Liver (tissue), 3 donors: ENCODE measurements around the gene MARVELD1.

ENCODE experiments used
- EGR1 ChIP-seq, 2 donors: IDR thresholded peaks; 2 replicates each; pipeline ENCODE4 v1.6.1; 2016 to 2018; ENCODE audit warnings: antibody characterized with exemption in 2 of 2, low read depth in 2 of 2
- FOXA1 ChIP-seq: IDR thresholded peaks from 2 replicates; pipeline ENCODE4 v1.6.1; 2016; ENCODE audit warnings: antibody characterized with exemption
- GABPA ChIP-seq, 2 donors: IDR thresholded peaks in 1 of 2; conservative IDR thresholded peaks in 1 of 2; 2 replicates each; pipeline ENCODE4 v1.6.1; 2016; ENCODE audit warnings: antibody characterized with exemption in 2 of 2, mild to moderate bottlenecking in 1 of 2, moderate library complexity in 1 of 2
- JUND ChIP-seq, 2 donors: IDR thresholded peaks; 2 replicates each; pipeline ENCODE4 v1.6.1; 2016; ENCODE audit warnings: antibody characterized with exemption in 2 of 2
- SP1 ChIP-seq: IDR thresholded peaks from 2 replicates; pipeline ENCODE4 v1.6.1; 2018; ENCODE audit warnings: antibody characterized with exemption, mild to moderate bottlenecking
- TAF1 ChIP-seq: conservative IDR thresholded peaks from 2 replicates; pipeline ENCODE4 v1.6.1; 2016; ENCODE audit warnings: antibody characterized with exemption, mild to moderate bottlenecking
- YY1 ChIP-seq: IDR thresholded peaks from 2 replicates; pipeline ENCODE4 v1.6.1; 2016; ENCODE audit warnings: antibody characterized with exemption, mild to moderate bottlenecking
- TF ChIP-seq, protein P1 (sequence below): fragments of 150-350 bp; IDR thresholded peaks from 2 replicates; pipeline ENCODE4 v1.5.1; 2017; ENCODE audit warnings: improper control_type of control experiment, low read depth, low read length; ENCODE audit not compliant: missing input control
- TF ChIP-seq, protein P2 (sequence below): IDR thresholded peaks from 2 replicates; pipeline ENCODE4 v1.6.1; 2016; ENCODE audit warnings: antibody characterized with exemption
- TF ChIP-seq, protein P3 (sequence below): IDR thresholded peaks from 2 replicates; pipeline ENCODE4 v1.6.1; 2016; ENCODE audit warnings: antibody characterized with exemption
- TF ChIP-seq, protein P4 (sequence below): IDR thresholded peaks from 2 replicates; pipeline ENCODE4 v1.6.1; 2016; ENCODE audit warnings: antibody characterized with exemption, mild to moderate bottlenecking
- donor health status: healthy.
- donor health status: healthy.

DNA sequence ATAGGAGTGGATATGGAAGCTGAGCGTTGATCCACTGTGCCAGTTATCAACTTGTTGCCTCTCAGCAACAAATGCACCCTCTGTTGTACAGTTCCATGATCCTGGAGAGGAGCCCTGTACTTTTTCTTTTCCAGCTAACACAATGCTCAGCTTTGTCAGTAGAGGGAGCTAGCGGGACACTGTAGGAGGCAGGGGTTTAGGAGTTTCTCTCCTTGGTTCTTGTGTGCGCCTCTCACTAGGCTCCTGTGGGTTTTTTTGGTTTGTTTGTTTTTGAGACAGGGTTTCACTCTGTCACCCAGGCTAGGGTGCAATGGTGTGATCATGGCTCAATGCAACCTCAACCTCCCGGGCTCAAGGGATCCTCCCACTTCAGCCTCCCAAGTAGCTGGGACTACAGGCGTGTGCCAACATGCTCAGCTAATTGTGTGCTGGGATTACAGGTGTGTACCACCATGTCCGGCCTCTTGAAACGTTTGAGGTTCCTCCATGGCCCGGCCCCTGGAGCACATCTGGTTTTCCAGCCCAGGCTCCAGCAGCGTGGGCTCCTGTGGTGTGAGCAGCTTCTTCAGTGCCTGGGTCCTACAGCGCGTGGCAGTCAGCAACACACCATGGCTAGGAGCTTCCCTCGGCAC, 12.0 kb upstream of the MARVELD1 start:
- TF ChIP-seq, protein P1, sequence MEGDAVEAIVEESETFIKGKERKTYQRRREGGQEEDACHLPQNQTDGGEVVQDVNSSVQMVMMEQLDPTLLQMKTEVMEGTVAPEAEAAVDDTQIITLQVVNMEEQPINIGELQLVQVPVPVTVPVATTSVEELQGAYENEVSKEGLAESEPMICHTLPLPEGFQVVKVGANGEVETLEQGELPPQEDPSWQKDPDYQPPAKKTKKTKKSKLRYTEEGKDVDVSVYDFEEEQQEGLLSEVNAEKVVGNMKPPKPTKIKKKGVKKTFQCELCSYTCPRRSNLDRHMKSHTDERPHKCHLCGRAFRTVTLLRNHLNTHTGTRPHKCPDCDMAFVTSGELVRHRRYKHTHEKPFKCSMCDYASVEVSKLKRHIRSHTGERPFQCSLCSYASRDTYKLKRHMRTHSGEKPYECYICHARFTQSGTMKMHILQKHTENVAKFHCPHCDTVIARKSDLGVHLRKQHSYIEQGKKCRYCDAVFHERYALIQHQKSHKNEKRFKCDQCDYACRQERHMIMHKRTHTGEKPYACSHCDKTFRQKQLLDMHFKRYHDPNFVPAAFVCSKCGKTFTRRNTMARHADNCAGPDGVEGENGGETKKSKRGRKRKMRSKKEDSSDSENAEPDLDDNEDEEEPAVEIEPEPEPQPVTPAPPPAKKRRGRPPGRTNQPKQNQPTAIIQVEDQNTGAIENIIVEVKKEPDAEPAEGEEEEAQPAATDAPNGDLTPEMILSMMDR, result peak; percentile 88
- TF ChIP-seq, protein P2, sequence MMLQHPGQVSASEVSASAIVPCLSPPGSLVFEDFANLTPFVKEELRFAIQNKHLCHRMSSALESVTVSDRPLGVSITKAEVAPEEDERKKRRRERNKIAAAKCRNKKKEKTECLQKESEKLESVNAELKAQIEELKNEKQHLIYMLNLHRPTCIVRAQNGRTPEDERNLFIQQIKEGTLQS, result no peak
- TF ChIP-seq, protein P3, sequence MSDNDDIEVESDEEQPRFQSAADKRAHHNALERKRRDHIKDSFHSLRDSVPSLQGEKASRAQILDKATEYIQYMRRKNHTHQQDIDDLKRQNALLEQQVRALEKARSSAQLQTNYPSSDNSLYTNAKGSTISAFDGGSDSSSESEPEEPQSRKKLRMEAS, result no peak
- TF ChIP-seq EGR1 (IDR thresholded peaks at IDR 0.05; ENCODE audit: low read depth in 2 of 2) (no peak), GABPA (IDR thresholded peaks at IDR 0.05 in 1 of 2, conservative IDR thresholded peaks at IDR 0.05 in 1 of 2) (no peak), SP1 (no peak), YY1 (no peak), FOXA1 (no peak), TAF1 (no peak), JUND (IDR thresholded peaks at IDR 0.05) (no peak)
- TF ChIP-seq, protein P4, sequence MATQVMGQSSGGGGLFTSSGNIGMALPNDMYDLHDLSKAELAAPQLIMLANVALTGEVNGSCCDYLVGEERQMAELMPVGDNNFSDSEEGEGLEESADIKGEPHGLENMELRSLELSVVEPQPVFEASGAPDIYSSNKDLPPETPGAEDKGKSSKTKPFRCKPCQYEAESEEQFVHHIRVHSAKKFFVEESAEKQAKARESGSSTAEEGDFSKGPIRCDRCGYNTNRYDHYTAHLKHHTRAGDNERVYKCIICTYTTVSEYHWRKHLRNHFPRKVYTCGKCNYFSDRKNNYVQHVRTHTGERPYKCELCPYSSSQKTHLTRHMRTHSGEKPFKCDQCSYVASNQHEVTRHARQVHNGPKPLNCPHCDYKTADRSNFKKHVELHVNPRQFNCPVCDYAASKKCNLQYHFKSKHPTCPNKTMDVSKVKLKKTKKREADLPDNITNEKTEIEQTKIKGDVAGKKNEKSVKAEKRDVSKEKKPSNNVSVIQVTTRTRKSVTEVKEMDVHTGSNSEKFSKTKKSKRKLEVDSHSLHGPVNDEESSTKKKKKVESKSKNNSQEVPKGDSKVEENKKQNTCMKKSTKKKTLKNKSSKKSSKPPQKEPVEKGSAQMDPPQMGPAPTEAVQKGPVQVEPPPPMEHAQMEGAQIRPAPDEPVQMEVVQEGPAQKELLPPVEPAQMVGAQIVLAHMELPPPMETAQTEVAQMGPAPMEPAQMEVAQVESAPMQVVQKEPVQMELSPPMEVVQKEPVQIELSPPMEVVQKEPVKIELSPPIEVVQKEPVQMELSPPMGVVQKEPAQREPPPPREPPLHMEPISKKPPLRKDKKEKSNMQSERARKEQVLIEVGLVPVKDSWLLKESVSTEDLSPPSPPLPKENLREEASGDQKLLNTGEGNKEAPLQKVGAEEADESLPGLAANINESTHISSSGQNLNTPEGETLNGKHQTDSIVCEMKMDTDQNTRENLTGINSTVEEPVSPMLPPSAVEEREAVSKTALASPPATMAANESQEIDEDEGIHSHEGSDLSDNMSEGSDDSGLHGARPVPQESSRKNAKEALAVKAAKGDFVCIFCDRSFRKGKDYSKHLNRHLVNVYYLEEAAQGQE, result no peak
